Stimulated activated CD8-positive, alpha-beta memory T cell treated with anti-CD3 and anti-CD28 coated beads, Interleukin-15, amount 100 ng/mL, for 48 hours (primary cell): ENCODE measurements around the gene BBX.
"Not testable (repeated sequence)": the region's sequence is repeated elsewhere in the genome, so short reads cannot be mapped to it uniquely, and the experiment has no call there.

Source experiments
- DNase-seq, 2 donors: peaks; one replicate each; pipeline ENCODE4 v3.0.0-alpha.2; 2020; ENCODE audit warnings: low read depth in 2 of 2

The BBX gene

GRCh38 chr3:107542665-107543064 lies 19.9 kb downstream of the BBX start:
- no peak for DNase-seq

- no peak for DNase-seq
Observed at GRCh38 chr3:107543666-107544065, 20.9 kb downstream of the BBX start.

- DNase-seq: no peak
Observed at GRCh38 chr3:107545680-107546120, 22.9 kb downstream of the BBX start.

- no peak for DNase-seq
Observed at GRCh38 chr3:107548601-107549000, 25.8 kb downstream of the BBX start.

GRCh38 chr3:107555359-107555758 lies 32.6 kb downstream of the BBX start:
- DNase-seq: no peak

- no peak for DNase-seq
Observed at GRCh38 chr3:107557743-107558142, 35.0 kb downstream of the BBX start.

- DNase-seq: no peak
Observed at GRCh38 chr3:107560166-107560565, 37.4 kb downstream of the BBX start.

GRCh38 chr3:107561980-107562379 lies 39.2 kb downstream of the BBX start:
- DNase-seq: no peak

- no peak for DNase-seq
Observed at GRCh38 chr3:107562969-107563529, 40.3 kb downstream of the BBX start.

GRCh38 chr3:107565244-107565643 lies 42.5 kb downstream of the BBX start:
- DNase-seq: not testable (repeated sequence)

GRCh38 chr3:107571089-107571488 lies 48.3 kb downstream of the BBX start:
- not testable (repeated sequence) for DNase-seq

GRCh38 chr3:107571492-107571891 lies 48.7 kb downstream of the BBX start:
- not testable (repeated sequence) for DNase-seq

GRCh38 chr3:107574650-107575049 lies 51.9 kb downstream of the BBX start:
- no peak for DNase-seq

- no peak for DNase-seq
Observed at GRCh38 chr3:107578091-107578490, 55.3 kb downstream of the BBX start.

GRCh38 chr3:107578523-107578922 lies 55.8 kb downstream of the BBX start:
- DNase-seq: no peak

- DNase-seq: no peak
Observed at GRCh38 chr3:107579371-107579770, 56.6 kb downstream of the BBX start.

- no peak for DNase-seq
Observed at GRCh38 chr3:107581230-107581629, 58.5 kb downstream of the BBX start.

- no peak for DNase-seq
Observed at GRCh38 chr3:107588217-107588616, 65.5 kb downstream of the BBX start.

GRCh38 chr3:107589454-107589853 lies 66.7 kb downstream of the BBX start:
- DNase-seq: no peak

GRCh38 chr3:107590786-107591185 lies 68.0 kb downstream of the BBX start:
- no peak for DNase-seq

- DNase-seq: no peak
Observed at GRCh38 chr3:107592073-107592472, 69.3 kb downstream of the BBX start.

- no peak for DNase-seq
Observed at GRCh38 chr3:107594870-107595269, 72.1 kb downstream of the BBX start.

- DNase-seq: no peak
Observed at GRCh38 chr3:107596639-107597038, 73.9 kb downstream of the BBX start.
